B cell (primary cell): Measurements from ENCODE around the gene TCERG1L. TPM values are rescaled to one million over a fixed set of nuclear protein-coding genes. Genes with fewer than 3 reads are reported as not detected.

Source experiments
- ATAC-seq: fragments of 200-7000 bp; cut with Tn5 transposase; one replicate; pipeline ENCODE4 v1.10.0; 2021; ENCODE audit warnings: low read depth, mild to moderate bottlenecking, moderate number of reproducible peaks, moderate library complexity
- CTCF ChIA-PET: fragments of 350-600 bp; sonication (Branson Sonifier 250); formaldehyde crosslinking; loops from one replicate; lab custom pipeline; 2021; ENCODE audit warnings: antibody characterized with exemption, inconsistent platforms; lab: Charles Lee
- POLR2A ChIA-PET: fragments of 350-600 bp; sonication (Branson Sonifier 250); formaldehyde crosslinking; loops from one replicate; lab custom pipeline; 2021; ENCODE audit warnings: antibody characterized with exemption; lab: Charles Lee
- DNase-seq: peaks from one replicate; pipeline ENCODE4 v3.0.0; 2013
- H2AFZ ChIP-seq: 2 replicates; pipeline ENCODE4 v1.6.1; 2012; ENCODE audit warnings: mild to moderate bottlenecking, low read depth, low read length; ENCODE audit not compliant: insufficient read depth, poor library complexity, severe bottlenecking
- H3K27ac ChIP-seq, 2 donors: 1 replicate in 1 of 2; 2 replicates in 1 of 2; pipeline ENCODE4 v1.5.1; 2012 to 2013; ENCODE audit warnings: low read length in 2 of 2, mild to moderate bottlenecking in 2 of 2, moderate library complexity in 1 of 2
- H3K27me3 ChIP-seq, 4 experiments: fragments of 200-600 bp in 1 of 4; sonication (generic) in 1 of 4; replicated peaks in 1 of 4; 1 replicate in 2 of 4; 2 replicates in 2 of 4; pipeline versions ENCODE4 v1.6.1 to v1.7.0; 2013 to 2016; ENCODE audit warnings: low read length in 3 of 4, mild to moderate bottlenecking in 2 of 4, mixed read lengths in 1 of 4, moderate library complexity in 1 of 4; ENCODE audit not compliant: insufficient read depth in 4 of 4, control insufficient read depth in 3 of 4; ENCODE audit errors: control extremely low read depth in 1 of 4
- H3K36me3 ChIP-seq, 2 experiments: replicated peaks in 1 of 2; 1 replicate in 1 of 2; 2 replicates in 1 of 2; pipeline versions ENCODE4 v1.6.1 to v1.7.1; 2013; ENCODE audit warnings: low read length in 1 of 2; ENCODE audit not compliant: insufficient read depth in 2 of 2, control insufficient read depth in 1 of 2; ENCODE audit errors: control extremely low read depth in 1 of 2, extremely low read depth in 1 of 2
- H3K4me1 ChIP-seq, 2 donors: fragments of 200-600 bp in 1 of 2; sonication (generic) in 1 of 2; 1 replicate in 1 of 2; 2 replicates in 1 of 2; pipeline versions ENCODE4 v1.5.1 to v1.6.1; 2013 to 2017; ENCODE audit warnings: low read length in 2 of 2; ENCODE audit not compliant: control insufficient read depth in 2 of 2, insufficient read depth in 2 of 2
- H3K4me2 ChIP-seq: replicated peaks from 2 replicates; pipeline ENCODE3; 2012; ENCODE audit warnings: mild to moderate bottlenecking, low read depth, low read length; ENCODE audit not compliant: poor library complexity, severe bottlenecking
- H3K4me3 ChIP-seq, 5 experiments: fragments of 200-600 bp in 1 of 5; sonication (generic) in 1 of 5; 1 replicate in 3 of 5; 2 replicates in 2 of 5; pipeline versions ENCODE4 v1.5.1 to v1.7.0; 2011 to 2016; ENCODE audit warnings: low read length in 4 of 5, mild to moderate bottlenecking in 4 of 5, low read depth in 2 of 5, control low read depth in 1 of 5, moderate library complexity in 1 of 5; ENCODE audit not compliant: insufficient read depth in 1 of 5; ENCODE audit errors: control extremely low read depth in 1 of 5, extremely low read depth in 1 of 5
- H3K79me2 ChIP-seq: fragments of 200-600 bp; sonication (generic); one replicate; pipeline ENCODE4 v1.6.0; 2016; ENCODE audit warnings: low read length; ENCODE audit not compliant: control insufficient read depth, insufficient read depth
- H3K9ac ChIP-seq: fragments of 200-600 bp; sonication (generic); 2 replicates; pipeline ENCODE4 v1.6.1; 2017; ENCODE audit warnings: mild to moderate bottlenecking, low read length, moderate library complexity
- H3K9me3 ChIP-seq, 3 donors: one replicate each; pipeline versions ENCODE4 v1.6.1 to v1.7.1; 2013; ENCODE audit warnings: low read length in 2 of 3; ENCODE audit not compliant: control insufficient read depth in 2 of 3, insufficient read depth in 1 of 3; ENCODE audit errors: control extremely low read depth in 1 of 3
- H4K20me1 ChIP-seq: 2 replicates; pipeline ENCODE4 v1.6.0; 2012; ENCODE audit warnings: mild to moderate bottlenecking, low read length; ENCODE audit not compliant: insufficient read depth, control insufficient read depth, poor library complexity, severe bottlenecking
- H3K27ac Mint-ChIP-seq: one replicate; pipeline ENCODE4 v1.8.0; 2021; ENCODE audit warnings: mixed read lengths
- H3K27me3 Mint-ChIP-seq: one replicate; pipeline ENCODE4 v1.8.0; 2021; ENCODE audit warnings: mixed read lengths
- H3K4me1 Mint-ChIP-seq: one replicate; pipeline ENCODE4 v1.8.0; 2021; ENCODE audit warnings: mixed read lengths
- H3K4me3 Mint-ChIP-seq: one replicate; pipeline ENCODE4 v1.8.0; 2021; ENCODE audit warnings: mixed read lengths
- H3K9me3 Mint-ChIP-seq: one replicate; pipeline ENCODE4 v1.8.0; 2022; ENCODE audit warnings: mixed read lengths; ENCODE audit not compliant: insufficient read depth
- CTCF ChIP-seq: fragments of 200-600 bp; IDR thresholded peaks from one replicate; pipeline ENCODE4 v1.8.0; 2022; ENCODE audit warnings: antibody characterized with exemption, mild to moderate bottlenecking
- EZH2 ChIP-seq: IDR thresholded peaks from 2 replicates; pipeline ENCODE4 v1.6.1; 2012; ENCODE audit warnings: borderline replicate concordance, low read depth, mild to moderate bottlenecking, moderate library complexity, low read length; ENCODE audit not compliant: insufficient read depth, poor library complexity, severe bottlenecking
- WGBS: methylation state at CpG from one replicate; pipeline ENCODE4 v1.1.5; 2013; ENCODE audit warnings: missing lambda C conversion rate; ENCODE audit not compliant: insufficient coverage; 5-methylcytosine and 5-hydroxymethylcytosine counted together
- intact Hi-C: fragments of 100-400 bp; cut with micrococcal nuclease; formaldehyde crosslinking; loops from one replicate; pipeline ENCODE4 v1.10.0; 2022
- polyA plus RNA-seq: library from polyadenylated mRNA; depleted of rRNA; stranded (reverse); fragments of >200 nt; gene quantifications from 2 replicates; pipeline ENCODE4 v1.2.3, GENCODE V29; 2012
- total RNA-seq, 2 donors: library from RNA; stranded (reverse); fragments of 120-200 nt in 1 of 2; gene quantifications; 1 replicate in 1 of 2; 2 replicates in 1 of 2; pipeline versions ENCODE4 v1.2.3 to v1.2.4, GENCODE V29; 2013 to 2022

TCERG1L gene
- total and polyA plus RNA-seq, 2 donors (not counting 1 experiment from before 2014, with no cell fraction given) = 0.10 TPM; not detected in 1

DNA sequence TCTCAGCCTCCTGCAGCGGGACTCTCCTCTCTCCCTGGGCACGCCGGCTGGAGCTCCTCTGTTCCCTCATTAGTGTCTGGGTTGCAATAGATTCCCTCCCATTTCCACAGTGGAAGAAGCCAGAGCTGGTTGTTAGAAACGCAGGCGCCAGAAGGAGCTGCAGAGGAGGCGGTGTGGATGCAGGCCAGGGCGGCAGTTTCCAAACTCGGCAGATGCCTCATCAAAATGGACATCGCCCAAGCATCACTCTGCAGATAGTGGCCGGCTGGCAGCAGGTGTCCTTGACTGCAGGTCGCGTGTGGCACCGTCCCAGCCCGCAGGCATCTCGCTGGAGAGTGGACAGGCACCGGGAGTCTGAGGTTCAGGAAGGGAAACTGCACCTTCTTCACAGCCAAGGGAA lies 201.8 kb downstream of the TCERG1L start:
- no peak for TF ChIP-seq CTCF
- TF ChIP-seq EZH2 = no peak
- Histone ChIP-seq H3K27ac (no peak overlapping the region), H3K27me3 (no peaks in the 10 kb centered on the region), H3K9me3 (peaks cover 0 to 49% (median 0%) of the 10 kb centered on the region in 3 donors), H3K4me2 (no peak overlapping the region), H3K9ac (no peak overlapping the region), H3K4me3 (no peak overlapping the region), H3K36me3 (no peaks in the 10 kb centered on the region), H3K4me1 (no peaks in the 10 kb centered on the region), H2AFZ (no peak overlapping the region), H4K20me1 (no peaks in the 10 kb centered on the region), H3K79me2 (no peaks in the 10 kb centered on the region)
- H3K9me3 Mint-ChIP-seq = peaks cover 4% of the 10 kb centered on the region
- no peak for DNase-seq
- H3K4me1 Mint-ChIP-seq = no peaks in the 10 kb centered on the region
- intact Hi-C loops = no loop called here
- POLR2A ChIA-PET = no interaction called here
- no peaks in the 10 kb centered on the region for H3K27me3 Mint-ChIP-seq
- 95% methylated on average over 16 of the region's 16 CpGs for WGBS
- CTCF ChIA-PET = no interaction called here
- no peak overlapping the region for H3K4me3 Mint-ChIP-seq
- H3K27ac Mint-ChIP-seq = no peak overlapping the region
- ATAC-seq = no peak

DNA sequence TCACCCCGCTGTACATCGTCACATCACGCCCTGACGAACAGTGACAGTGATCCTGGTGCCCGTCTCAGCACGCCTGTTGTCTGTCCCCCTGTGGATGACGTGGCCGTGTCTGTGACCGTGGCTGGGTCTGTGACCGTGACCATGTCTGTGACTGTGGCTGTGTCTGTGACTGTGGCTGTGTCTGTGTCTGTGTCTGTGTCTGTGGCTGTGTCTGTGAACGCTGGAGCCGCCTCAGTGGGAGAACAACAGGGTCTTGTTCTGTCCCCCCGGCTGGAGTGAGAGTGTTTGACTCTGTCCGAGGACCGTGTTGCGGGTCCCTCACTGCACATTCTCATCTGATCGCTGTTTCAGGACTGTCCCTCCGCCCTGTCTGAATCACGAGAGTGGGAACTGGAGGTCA lies 202.2 kb downstream of the TCERG1L start:
- Histone ChIP-seq H3K4me3 (no peak overlapping the region), H4K20me1 (no peaks in the 10 kb centered on the region), H3K79me2 (no peaks in the 10 kb centered on the region), H3K36me3 (no peaks in the 10 kb centered on the region), H3K27ac (no peak overlapping the region), H3K9ac (no peak overlapping the region), H3K4me1 (no peaks in the 10 kb centered on the region), H3K4me2 (no peak overlapping the region), H3K9me3 (peaks cover 0 to 49% (median 0%) of the 10 kb centered on the region in 3 donors), H2AFZ (no peak overlapping the region), H3K27me3 (no peaks in the 10 kb centered on the region)
- no peak overlapping the region for H3K27ac Mint-ChIP-seq
- 93% methylated on average over 19 of the region's 19 CpGs for WGBS
- H3K4me3 Mint-ChIP-seq = no peak overlapping the region
- no peaks in the 10 kb centered on the region for H3K27me3 Mint-ChIP-seq
- POLR2A ChIA-PET = no interaction called here
- intact Hi-C loops = no loop called here
- DNase-seq = no peak
- TF ChIP-seq EZH2 (no peak), CTCF (no peak)
- CTCF ChIA-PET = no interaction called here
- no peaks in the 10 kb centered on the region for H3K4me1 Mint-ChIP-seq
- ATAC-seq = no peak
- peaks cover 4% of the 10 kb centered on the region for H3K9me3 Mint-ChIP-seq
